ENCODE measurements around the gene TLR9.

- TF ChIP-seq CTCF (IDR thresholded peaks at IDR 0.05) (no peak), POLR2AphosphoS5 (IDR thresholded peaks at IDR 0.05; ENCODE audit: low read depth, low read length) (no peak), SIN3A (IDR thresholded peaks at IDR 0.05; ENCODE audit: borderline replicate concordance, insufficient read depth, low read depth, low read length) (no peak), REST (IDR thresholded peaks at IDR 0.05; ENCODE audit: insufficient read depth in 1 of 2, low read depth in 2 of 2, low read length in 1 of 2) (no peak), TCF7L2 (IDR thresholded peaks at IDR 0.05; ENCODE audit: low read depth, low read length) (no peak)
Observed at GRCh38 chr3:52208556-52208955, 16.9 kb downstream of the TLR9 start.
